Calu3 (cell line): Measurements from ENCODE around the gene EHD3. TPM values are rescaled to one million over a fixed set of nuclear protein-coding genes. Genes with fewer than 3 reads are reported as not detected.

Source experiments
- BruUV-seq: library from RNA; stranded (reverse); fragments of 400-500 nt; replicated peaks from 2 replicates; lab custom pipeline; 2021; lab: Mats Ljungman, UMichigan
- CTCF ChIA-PET: fragments of 300-600 bp; sonication (Branson Sonifier 250); formaldehyde crosslinking; loops from one replicate; lab custom pipeline; 2022; ENCODE audit warnings: antibody characterized with exemption; lab: Charles Lee
- DNase-seq: peaks from one replicate; pipeline ENCODE4 v3.0.0; 2022
- H3K27ac Mint-ChIP-seq: one replicate; pipeline ENCODE4 v1.8.0; 2022; ENCODE audit warnings: mixed read lengths; ENCODE audit not compliant: unreplicated experiment
- H3K27me3 Mint-ChIP-seq: one replicate; pipeline ENCODE4 v1.8.0; 2022; ENCODE audit warnings: mixed read lengths; ENCODE audit not compliant: unreplicated experiment
- H3K36me3 Mint-ChIP-seq: one replicate; pipeline ENCODE4 v1.8.0; 2022; ENCODE audit warnings: mild to moderate bottlenecking, moderate library complexity, mixed read lengths; ENCODE audit not compliant: insufficient read depth, unreplicated experiment
- H3K4me1 Mint-ChIP-seq: one replicate; pipeline ENCODE4 v1.8.0; 2022; ENCODE audit warnings: mild to moderate bottlenecking, low read depth, mixed read lengths; ENCODE audit not compliant: unreplicated experiment
- H3K4me3 Mint-ChIP-seq: one replicate; pipeline ENCODE4 v1.8.0; 2022; ENCODE audit warnings: mild to moderate bottlenecking, low read depth, moderate library complexity, mixed read lengths; ENCODE audit not compliant: unreplicated experiment
- H3K9me3 Mint-ChIP-seq: one replicate; pipeline ENCODE4 v1.8.0; 2022; ENCODE audit warnings: low read depth, mixed read lengths; ENCODE audit not compliant: unreplicated experiment
- CTCF ChIP-seq: fragments of 200-600 bp; IDR thresholded peaks from one replicate; pipeline ENCODE4 v1.8.0; 2022; ENCODE audit warnings: antibody characterized with exemption; ENCODE audit not compliant: unreplicated experiment
- intact Hi-C: fragments of 100-400 bp; cut with micrococcal nuclease; formaldehyde crosslinking; loops from one replicate; pipeline ENCODE4 v1.10.0; 2022; ENCODE audit not compliant: unreplicated experiment
- total RNA-seq: library from RNA; stranded (reverse); gene quantifications from 2 replicates; pipeline ENCODE4 v1.2.3, GENCODE V29; 2022

The EHD3 gene
- total RNA-seq, 1 experiment from 2014 or later = 1.7 TPM

GRCh38 chr2:31267437-31268120 is 33.6 kb downstream of the EHD3 start:
- H3K4me3 Mint-ChIP-seq = no peak overlapping the region
- H3K9me3 Mint-ChIP-seq = no peaks in the 10 kb centered on the region
- DNase-seq = no peak
- H3K27ac Mint-ChIP-seq = no peak overlapping the region
- intact Hi-C loops = no loop called here
- CTCF ChIA-PET = no interaction called here
- H3K27me3 Mint-ChIP-seq = peaks cover 47% of the 10 kb centered on the region
- TF ChIP-seq CTCF = no peak
- BruUV-seq = no TSS peak
- no peaks in the 10 kb centered on the region for H3K36me3 Mint-ChIP-seq
- H3K4me1 Mint-ChIP-seq = no peaks in the 10 kb centered on the region

GRCh38 chr2:31268344-31268743 is 34.4 kb downstream of the EHD3 start:
- Mint-ChIP-seq H3K4me3 (no peak overlapping the region), H3K36me3 (no peaks in the 10 kb centered on the region), H3K4me1 (no peaks in the 10 kb centered on the region), H3K27ac (no peak overlapping the region), H3K9me3 (no peaks in the 10 kb centered on the region), H3K27me3 (peaks cover 54% of the 10 kb centered on the region)
- intact Hi-C loops = no loop called here
- TF ChIP-seq CTCF = no peak
- no peak for DNase-seq
- no TSS peak for BruUV-seq
- CTCF ChIA-PET = no interaction called here

- H3K36me3 Mint-ChIP-seq = no peaks in the 10 kb centered on the region
- BruUV-seq = no TSS peak
- H3K4me1 Mint-ChIP-seq = no peaks in the 10 kb centered on the region
- no peak for TF ChIP-seq CTCF
- H3K27me3 Mint-ChIP-seq = peaks cover 62% of the 10 kb centered on the region
- CTCF ChIA-PET = interaction anchor here (0.6 kb wide), 1 partner anchor 1014 kb away, joined by 5 read pairs; no protein-coding TSS in a partner anchor
- no peak overlapping the region for H3K27ac Mint-ChIP-seq
- intact Hi-C loops = no loop called here
- DNase-seq = no peak
- H3K4me3 Mint-ChIP-seq = no peak overlapping the region
- no peaks in the 10 kb centered on the region for H3K9me3 Mint-ChIP-seq
Observed at GRCh38 chr2:31269087-31269486, 35.1 kb downstream of the EHD3 start.

- Mint-ChIP-seq H3K27ac (no peak overlapping the region), H3K4me3 (no peak overlapping the region), H3K27me3 (peaks cover 72% of the 10 kb centered on the region), H3K36me3 (no peaks in the 10 kb centered on the region), H3K4me1 (no peaks in the 10 kb centered on the region), H3K9me3 (no peaks in the 10 kb centered on the region)
- intact Hi-C loops = no loop called here
- no peak for DNase-seq
- BruUV-seq = no TSS peak
- CTCF ChIA-PET = no interaction called here
- TF ChIP-seq CTCF = no peak
Observed at GRCh38 chr2:31270131-31270530, 36.2 kb downstream of the EHD3 start.
